ENCODE measurements around the gene VWDE.
"Not testable (repeated sequence)": the region's sequence is repeated elsewhere in the genome, so short reads cannot be mapped to it uniquely, and the experiment has no call there.

Gene VWDE
- 4.2 to 11.6 reads per million in 2 donors for total RNA-seq

- DNase-seq = peak; percentile 52
Observed at GRCh38 chr7:12403287-12404181, at the start of gene VWDE. VWDE (minus strand) TSS chr7:12403865; CDS start chr7:12403716, 149 bp downstream.

- not testable (repeated sequence) for DNase-seq
Observed at GRCh38 chr7:12453136-12453535, 49.5 kb upstream of the VWDE start.

- DNase-seq = no peak
Observed at GRCh38 chr7:12450615-12451014, 47.0 kb upstream of the VWDE start.

GRCh38 chr7:12444785-12445184 is 41.1 kb upstream of the VWDE start:
- DNase-seq = no peak

GRCh38 chr7:12440229-12440628 is 36.6 kb upstream of the VWDE start:
- no peak for DNase-seq

GRCh38 chr7:12436896-12437535 is 33.4 kb upstream of the VWDE start:
- DNase-seq = no peak

- DNase-seq = no peak
Observed at GRCh38 chr7:12436126-12436525, 32.5 kb upstream of the VWDE start.

- no peak for DNase-seq
Observed at GRCh38 chr7:12434012-12434642, 30.5 kb upstream of the VWDE start.

- no peak for DNase-seq
Observed at GRCh38 chr7:12431886-12432556, 28.4 kb upstream of the VWDE start.

GRCh38 chr7:12425311-12425710 is 21.6 kb upstream of the VWDE start:
- no peak for DNase-seq

- no peak for DNase-seq
Observed at GRCh38 chr7:12423997-12424745, 20.5 kb upstream of the VWDE start.

GRCh38 chr7:12423355-12423996 is 19.8 kb upstream of the VWDE start:
- DNase-seq = no peak

GRCh38 chr7:12422554-12423320 is 19.1 kb upstream of the VWDE start:
- DNase-seq = no peak

- DNase-seq = no peak
Observed at GRCh38 chr7:12418452-12418851, 14.8 kb upstream of the VWDE start.

GRCh38 chr7:12415072-12415471 is 11.4 kb upstream of the VWDE start:
- no peak for DNase-seq

- no peak for DNase-seq
Observed at GRCh38 chr7:12412407-12412806, 8.7 kb upstream of the VWDE start.

GRCh38 chr7:12410523-12410922 is 6.9 kb upstream of the VWDE start:
- no peak for DNase-seq

GRCh38 chr7:12409097-12409711 is 5.5 kb upstream of the VWDE start:
- DNase-seq = no peak

- DNase-seq = not testable (repeated sequence)
Observed at GRCh38 chr7:12407652-12408051, 4.0 kb upstream of the VWDE start.

GRCh38 chr7:12402365-12402725 is 1.3 kb downstream of the VWDE start:
- DNase-seq = no peak
